HepG2 (cell line): Measurements from ENCODE around the gene TENT5A. TPM values are rescaled to one million over a fixed set of nuclear protein-coding genes. Genes with fewer than 3 reads are reported as not detected.

Source experiments
- ARNTL ChIP-seq: sonication (generic); formaldehyde crosslinking; IDR thresholded peaks from 2 replicates; pipeline ENCODE4 v1.4.0; 2020; ENCODE audit warnings: mild to moderate bottlenecking, missing genetic modification reagents
- ATM ChIP-seq: fragments of 450-650 bp; IDR thresholded peaks from 2 replicates; pipeline ENCODE4 v1.7.1; 2017; ENCODE audit warnings: mild to moderate bottlenecking, borderline replicate concordance
- CBX1 ChIP-seq: IDR thresholded peaks from one replicate; pipeline ENCODE4 v1.6.1; 2016; ENCODE audit warnings: antibody characterized with exemption, low read depth
- DNMT1 ChIP-seq: sonication (generic); formaldehyde crosslinking; IDR thresholded peaks from 2 replicates; pipeline ENCODE4 v1.5.1; 2020; ENCODE audit warnings: mild to moderate bottlenecking, missing genetic modification reagents
- ELF4 ChIP-seq: sonication (generic); formaldehyde crosslinking; IDR thresholded peaks from 2 replicates; pipeline ENCODE4 v1.5.0; 2020; ENCODE audit warnings: missing genetic modification reagents, mild to moderate bottlenecking, moderate library complexity, borderline replicate concordance
- GFI1 ChIP-seq: sonication (generic); formaldehyde crosslinking; IDR thresholded peaks from 2 replicates; pipeline ENCODE4 v1.5.0; 2020; ENCODE audit warnings: missing genetic modification reagents, mild to moderate bottlenecking, borderline replicate concordance
- HOXA7 ChIP-seq: sonication (generic); formaldehyde crosslinking; IDR thresholded peaks from 2 replicates; pipeline ENCODE4 v1.8.1; 2022; ENCODE audit warnings: mild to moderate bottlenecking, missing genetic modification reagents, moderate library complexity
- NR2F2 ChIP-seq: IDR thresholded peaks from 2 replicates; pipeline ENCODE4 v1.6.1; 2012; ENCODE audit warnings: low read depth, inconsistent platforms, borderline replicate concordance
- NRL ChIP-seq: sonication (generic); formaldehyde crosslinking; IDR thresholded peaks from 2 replicates; pipeline ENCODE4 v1.5.0; 2020; ENCODE audit warnings: missing genetic modification reagents, mild to moderate bottlenecking, moderate library complexity, borderline replicate concordance
- PATZ1 ChIP-seq: sonication (generic); formaldehyde crosslinking; IDR thresholded peaks from 2 replicates; pipeline ENCODE4 v1.4.0; 2020; ENCODE audit warnings: missing genetic modification reagents
- PCBP1 ChIP-seq: fragments of 200-400 bp; formaldehyde crosslinking; IDR thresholded peaks from 2 replicates; pipeline ENCODE4 v1.6.1; 2017; ENCODE audit warnings: mild to moderate bottlenecking, low read depth, low read length, borderline replicate concordance
- SALL1 ChIP-seq: sonication (generic); formaldehyde crosslinking; IDR thresholded peaks from 2 replicates; pipeline ENCODE4 v1.8.0; 2022; ENCODE audit warnings: mild to moderate bottlenecking, missing genetic modification reagents
- STAG1 ChIP-seq: sonication (generic); formaldehyde crosslinking; IDR thresholded peaks from 2 replicates; pipeline ENCODE4 v1.4.0; 2020; ENCODE audit warnings: missing genetic modification reagents
- YY1 ChIP-seq: IDR thresholded peaks from 2 replicates; pipeline ENCODE4 v1.6.1; 2011; ENCODE audit warnings: low read length, low read depth, moderate library complexity, mild to moderate bottlenecking; ENCODE audit not compliant: insufficient read depth, insufficient replicate concordance
- ZMAT3 ChIP-seq: sonication (generic); formaldehyde crosslinking; conservative IDR thresholded peaks from 2 replicates; pipeline ENCODE4 v1.7.0; 2021; ENCODE audit warnings: missing genetic modification reagents
- ZNF281 ChIP-seq: sonication (generic); formaldehyde crosslinking; IDR thresholded peaks from 2 replicates; pipeline ENCODE4 v1.4.0; 2020; ENCODE audit warnings: missing genetic modification reagents, borderline replicate concordance
- ZNF687 ChIP-seq: sonication (generic); formaldehyde crosslinking; IDR thresholded peaks from 2 replicates; pipeline ENCODE4 v1.5.1; 2020; ENCODE audit warnings: mild to moderate bottlenecking, missing genetic modification reagents, moderate library complexity
- ZNF775 ChIP-seq: sonication (generic); formaldehyde crosslinking; IDR thresholded peaks from 2 replicates; pipeline ENCODE4 v1.4.0; 2020; ENCODE audit warnings: missing genetic modification reagents, mild to moderate bottlenecking, moderate library complexity, borderline replicate concordance
- ZSCAN30 ChIP-seq: sonication (generic); formaldehyde crosslinking; IDR thresholded peaks from 2 replicates; pipeline ENCODE4 v1.5.0; 2020; ENCODE audit warnings: mild to moderate bottlenecking, missing genetic modification reagents
- polyA plus RNA-seq, 8 experiments: library from polyadenylated mRNA; depleted of rRNA in 3 of 8; stranded (reverse) in 7 of 8; unstranded in 1 of 8; fragments of >200 nt; fragmentation: Illumina TruSeq in 4 of 8; extraction: Trizol in 4 of 8; gene quantifications; 2 replicates each; pipeline versions ENCODE4 v1.2.1 to v1.2.3, GENCODE V29; 2011 to 2016; ENCODE audit warnings: low read depth in 4 of 8, missing spikeins in 1 of 8, mixed read lengths in 1 of 8; ENCODE audit not compliant: insufficient read depth in 1 of 8
- total RNA-seq, 5 experiments: library from RNA; depleted of rRNA; stranded (reverse); fragments of >200 nt; fragmentation: Illumina TruSeq; extraction: Trizol; gene quantifications; 2 replicates each; pipeline ENCODE4 v1.2.3, GENCODE V29; 2016; ENCODE audit warnings: low read depth in 1 of 5

TENT5A gene
- total and polyA plus RNA-seq, 2 of the 13 experiments (the other 11 are each of a cell fraction or from before 2014, with no cell fraction given): 8.0 to 13.8 TPM

GRCh38 chr6:81753711-81754577, 1.5 kb upstream of the TENT5A start (continued):
- TF ChIP-seq ZNF687 (peak; percentile 65), HOXA7 (CRISPR knock-in tag) (no peak), ELF4 (CRISPR knock-in tag) (0 out of 2 replicates have a peak, but pooled peaks have one; percentile 20), GFI1 (CRISPR knock-in tag) (0 out of 2 replicates have a peak, but pooled peaks have one; percentile 53), PCBP1 (0 out of 2 replicates have a peak, but pooled peaks have one; percentile 50), NR2F2 (no peak), DNMT1 (CRISPR knock-in tag) (0 out of 2 replicates have a peak, but pooled peaks have one; percentile 35), PATZ1 (CRISPR knock-in tag) (peak; percentile 71), ZNF775 (CRISPR knock-in tag) (no peak), ZMAT3 (CRISPR knock-in tag) (0 out of 2 replicates have a peak, but pooled peaks have one; percentile 25), ZNF281 (CRISPR knock-in tag) (no peak), NRL (CRISPR knock-in tag) (0 out of 2 replicates have a peak, but pooled peaks have one; percentile 15), YY1 (peak; percentile 46), SALL1 (no peak; the same call in 1 of the 2 replicates), ATM (no peak), CBX1 (no peak), ZSCAN30 (0 out of 2 replicates have a peak, but pooled peaks have one; percentile 16), ARNTL (CRISPR knock-in tag) (0 out of 2 replicates have a peak, but pooled peaks have one; percentile 4), STAG1 (CRISPR knock-in tag) (peak; percentile 76)
